NCI-H226 (cell line): ENCODE data around the gene FTCDNL1.

Experiments used
- DNase-seq: peaks from one replicate; pipeline ENCODE4 v3.0.0-alpha.2; 2015

Gene FTCDNL1

GRCh38 chr2:199850718-199851500 is at the start of gene FTCDNL1:
Gene FTCDNL1, minus strand, starts transcription at chr2:199851192. Its CDS starts 2,230 bp downstream, at chr2:199848962.
- peak; percentile 47 for DNase-seq

DNA sequence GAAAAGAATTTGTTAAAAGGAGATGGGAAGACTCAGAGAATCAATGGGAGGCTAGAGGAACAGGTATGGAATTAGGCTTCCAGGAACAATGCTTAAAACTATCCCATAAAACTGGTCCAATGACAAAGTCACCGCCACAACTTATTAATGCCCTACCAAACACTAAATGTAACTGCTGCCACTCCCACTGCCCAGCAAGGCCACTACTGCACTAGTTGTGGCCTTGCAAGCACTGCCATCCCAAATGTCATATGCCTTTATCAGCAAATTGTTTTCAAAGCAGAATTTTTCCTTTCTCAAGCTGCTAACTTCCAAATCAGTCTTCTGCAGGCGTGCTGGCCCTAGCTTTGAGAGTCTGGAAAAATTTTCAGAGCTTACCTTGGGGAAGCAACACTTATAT is 45.6 kb upstream of the FTCDNL1 start:
- DNase-seq, result no peak

- DNase-seq, result no peak
These were observed 44.4 kb upstream of the FTCDNL1 start for GRCh38 chr2:199895406-199895805.

DNA sequence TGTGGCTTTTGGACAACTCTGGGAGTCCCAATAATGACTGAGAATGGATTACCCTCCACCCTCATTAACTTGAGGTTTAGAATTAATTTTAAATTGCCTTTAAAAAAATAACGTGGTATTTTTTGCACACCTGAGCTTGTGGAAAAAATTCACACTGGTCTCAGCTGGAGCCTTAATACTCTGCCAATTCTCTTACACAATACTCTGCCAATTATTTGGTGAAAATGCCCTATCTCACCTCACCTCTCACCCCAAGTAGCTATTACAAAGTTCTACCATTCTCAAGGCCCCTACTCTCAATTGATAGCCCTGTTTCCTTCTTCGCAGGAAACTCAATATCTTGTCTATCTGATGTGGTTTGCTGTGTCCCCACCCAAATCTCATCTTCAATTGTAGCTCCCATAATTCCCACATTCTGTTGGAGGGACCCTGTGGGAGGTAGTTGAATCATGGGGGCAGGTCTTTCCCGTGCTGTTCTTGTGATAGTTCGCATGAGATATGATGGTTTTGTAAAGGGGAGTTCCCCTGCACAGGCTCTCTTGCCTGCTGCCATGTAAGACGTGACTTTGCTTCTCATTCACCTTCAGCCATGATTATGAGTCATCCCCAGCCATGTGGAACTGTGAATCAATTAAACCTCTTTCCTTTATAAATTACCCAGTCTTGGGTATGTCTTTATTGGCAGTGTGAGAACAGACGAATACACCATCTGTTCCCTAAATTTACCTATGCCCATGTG is 32.7 kb upstream of the FTCDNL1 start:
- no peak for DNase-seq

- DNase-seq, result no peak
These were observed 31.7 kb upstream of the FTCDNL1 start for GRCh38 chr2:199882667-199883066.

GRCh38 chr2:199875400-199875799 is 24.4 kb upstream of the FTCDNL1 start:
- peak; percentile 39 for DNase-seq

GRCh38 chr2:199874209-199874608 is 23.2 kb upstream of the FTCDNL1 start:
- DNase-seq, result no peak

DNA sequence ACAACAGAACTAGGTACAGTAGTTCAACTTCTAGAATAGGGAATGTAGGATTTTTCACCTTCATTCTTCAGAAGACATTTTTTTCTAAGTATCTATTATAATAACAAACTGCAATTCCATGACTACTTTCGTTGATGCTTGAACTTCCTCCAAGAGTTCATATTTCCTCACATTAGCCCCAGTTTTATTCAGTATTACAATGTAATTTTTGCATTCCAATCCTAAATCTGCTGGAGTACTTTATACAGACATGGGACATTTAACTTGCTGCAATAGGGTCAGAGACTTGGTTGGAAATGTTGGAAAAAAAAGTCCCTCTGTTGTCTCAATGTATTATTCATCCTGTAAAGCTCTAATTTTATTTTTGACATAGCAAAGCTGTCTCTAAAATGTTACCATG is 19.6 kb upstream of the FTCDNL1 start:
- DNase-seq, result no peak

- DNase-seq, result no peak
These were observed 18.7 kb upstream of the FTCDNL1 start for GRCh38 chr2:199869653-199870052.

DNA sequence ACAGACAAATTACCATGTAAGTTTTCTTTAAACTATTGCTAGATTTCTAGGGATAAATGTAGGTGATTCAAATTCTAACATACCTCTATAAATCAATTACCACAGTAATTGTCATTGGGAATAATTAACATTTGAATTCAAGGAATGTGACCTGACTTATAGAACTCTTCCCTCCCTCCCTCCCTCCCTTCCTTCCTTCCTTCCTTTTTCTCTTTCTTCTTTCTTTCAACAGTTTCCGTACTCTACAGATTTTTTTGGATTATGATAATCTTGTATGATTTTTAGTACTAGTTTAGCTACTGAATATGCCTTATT is 18.2 kb upstream of the FTCDNL1 start:
- DNase-seq, result no peak

GRCh38 chr2:199868431-199869226 is 17.6 kb upstream of the FTCDNL1 start:
- no peak for DNase-seq

DNA sequence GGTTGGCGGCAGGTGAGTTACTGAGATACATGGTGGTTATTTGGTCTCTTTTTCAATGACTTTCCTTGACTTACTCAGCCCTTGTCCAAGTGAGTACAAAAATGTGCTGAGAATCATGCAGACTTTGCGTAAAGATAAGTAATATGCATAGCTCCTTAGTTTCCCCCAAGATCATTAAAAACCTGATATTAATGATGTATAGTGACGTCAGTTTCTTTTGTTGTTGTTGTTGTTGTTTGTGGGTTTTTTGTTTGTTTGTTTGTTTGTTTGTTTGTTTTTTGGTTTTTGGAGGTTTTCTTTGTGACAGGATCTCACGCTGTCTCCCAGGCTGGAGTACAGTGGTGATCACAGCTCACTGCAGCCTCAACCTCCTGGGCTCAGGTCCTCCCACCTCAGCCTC is 14.9 kb upstream of the FTCDNL1 start:
- DNase-seq, result no peak

DNA sequence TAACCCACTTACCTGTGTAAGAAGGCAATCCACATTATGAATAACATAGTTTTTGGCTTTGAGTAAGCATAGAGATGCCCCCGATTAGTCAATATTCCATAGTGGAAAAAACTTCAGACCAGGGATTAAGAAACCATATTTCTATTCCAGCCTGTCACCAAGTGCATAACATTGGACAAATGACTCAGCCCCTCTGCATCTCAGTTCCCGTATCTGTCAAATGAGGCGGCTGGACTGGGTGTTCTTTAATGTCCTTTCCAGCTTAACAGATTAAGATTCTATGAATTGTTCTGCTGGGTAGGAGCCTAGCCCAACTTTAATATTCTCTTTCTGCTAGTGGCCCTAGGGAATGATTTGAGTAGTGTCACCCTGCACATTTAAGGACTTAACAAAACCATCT is 11.8 kb upstream of the FTCDNL1 start:
- no peak for DNase-seq

GRCh38 chr2:199861132-199861774 is 10.3 kb upstream of the FTCDNL1 start:
- no peak for DNase-seq

GRCh38 chr2:199855812-199856211 is 4.8 kb upstream of the FTCDNL1 start:
- no peak for DNase-seq

DNA sequence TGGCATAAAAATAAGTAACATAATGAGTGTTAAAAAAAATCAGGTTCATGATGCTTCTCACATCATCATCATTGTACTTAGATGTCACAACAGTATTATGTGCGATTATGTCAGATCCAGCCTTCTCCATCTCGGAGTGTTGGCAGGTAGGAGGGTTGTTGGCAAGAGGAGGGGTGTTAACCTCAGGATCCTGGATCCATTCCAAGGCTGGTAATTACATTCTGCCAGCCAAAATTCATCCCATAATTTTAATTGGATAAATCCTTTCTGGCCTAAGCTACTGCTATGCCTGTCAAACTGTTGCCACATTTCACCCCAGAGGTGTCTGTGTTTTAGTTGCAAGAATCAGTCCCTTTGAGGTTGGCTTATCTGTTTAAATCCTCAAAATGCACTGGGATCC is 891 bp upstream of the FTCDNL1 start:
- DNase-seq, result no peak

DNA sequence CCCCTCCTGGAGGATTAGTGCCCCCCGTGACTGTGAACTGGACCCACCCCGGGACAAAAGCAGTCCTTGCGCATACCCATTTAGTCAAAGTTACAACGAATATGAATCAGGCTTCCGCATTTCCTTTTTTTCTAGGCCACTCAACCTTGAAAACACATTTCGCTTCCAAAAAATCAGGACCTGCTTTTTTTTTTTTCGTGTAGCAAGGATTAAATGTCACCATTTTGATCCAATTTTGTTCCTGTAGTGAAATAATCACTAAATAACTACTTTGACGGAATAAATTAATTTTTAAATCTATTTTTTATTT is 464 bp upstream of the FTCDNL1 start:
- no peak for DNase-seq

DNA sequence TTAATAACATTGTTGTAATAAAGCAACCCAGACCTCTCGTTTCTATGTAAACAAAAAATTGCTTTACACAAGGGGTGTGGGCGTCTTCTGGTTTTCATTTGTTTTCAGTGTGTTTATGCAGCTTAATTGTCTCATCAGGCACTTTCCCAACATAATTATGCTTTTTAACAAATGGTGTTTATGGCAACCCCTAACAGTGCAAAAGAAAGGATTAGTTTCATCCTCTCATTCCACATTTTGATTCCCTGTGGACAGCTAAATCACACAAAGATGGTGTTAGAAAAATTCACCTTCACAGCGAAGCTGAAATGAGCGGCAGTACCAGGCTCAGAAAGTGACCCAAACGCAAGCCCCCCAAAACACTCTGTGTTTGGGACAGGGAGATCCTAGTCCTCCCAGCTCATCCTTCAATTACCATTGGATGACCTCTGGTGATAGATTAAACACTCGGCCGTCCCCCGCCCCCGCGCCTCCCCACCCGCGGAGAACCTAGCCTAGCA is 724 bp downstream of the FTCDNL1 start:
- no peak for DNase-seq

- DNase-seq, result no peak
These were observed 2.4 kb downstream of the FTCDNL1 start for GRCh38 chr2:199848389-199849130.

DNA sequence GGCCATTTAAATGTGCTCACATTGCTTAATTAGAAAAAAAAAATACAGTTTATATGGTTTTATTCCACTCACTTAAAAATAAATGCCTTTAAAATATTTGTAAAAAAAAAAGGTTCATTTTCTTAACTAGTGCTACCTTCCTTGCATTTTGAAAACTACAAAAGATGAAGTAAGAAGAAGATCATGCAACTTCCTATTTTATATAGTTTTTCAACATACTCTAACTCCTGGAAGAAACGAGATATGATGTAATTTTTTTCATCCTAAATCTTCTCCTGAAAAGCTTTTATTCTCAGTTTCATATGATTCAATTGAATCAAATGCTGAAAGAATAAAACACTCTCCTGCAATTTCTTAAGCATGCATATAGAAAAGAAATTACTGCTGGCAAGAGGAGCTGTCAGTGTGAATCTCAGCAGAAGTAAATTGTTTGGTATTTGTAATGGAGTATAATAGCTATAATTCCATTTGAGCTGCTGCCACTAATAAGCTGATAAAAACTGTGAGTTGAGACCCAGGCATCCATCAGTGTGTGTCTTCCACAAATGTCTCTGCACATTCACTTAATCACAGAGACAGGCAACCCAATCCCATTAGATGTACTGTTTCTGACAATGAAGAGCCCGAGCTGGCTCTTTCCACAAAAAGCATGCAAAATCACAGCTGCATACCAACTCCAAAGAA is 3.7 kb downstream of the FTCDNL1 start:
- DNase-seq, result no peak

GRCh38 chr2:199842631-199843395 is 8.2 kb downstream of the FTCDNL1 start:
- no peak for DNase-seq
